ENCODE results near the gene VWA3A.
"Not testable (repeated sequence)": the region's sequence is repeated elsewhere in the genome, so short reads cannot be mapped to it uniquely, and the experiment has no call there.

The VWA3A gene

DNA sequence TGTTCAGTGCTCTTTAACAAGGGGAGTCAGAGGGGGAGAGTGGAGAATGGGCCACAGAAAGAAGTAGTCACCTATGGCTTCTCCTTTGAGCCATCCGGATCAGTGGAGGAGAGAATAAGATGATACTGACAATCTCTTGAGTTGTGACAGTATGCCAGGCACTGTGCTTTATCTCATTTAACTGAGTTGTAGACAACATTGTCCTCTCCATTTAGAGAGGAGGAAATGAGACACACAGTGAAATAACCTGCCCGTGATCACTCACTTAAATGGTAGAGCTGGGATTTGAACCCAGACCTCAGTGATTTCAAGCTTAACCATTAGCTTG, 95.9 kb downstream of the VWA3A start:
- no peak for DNase-seq

DNA sequence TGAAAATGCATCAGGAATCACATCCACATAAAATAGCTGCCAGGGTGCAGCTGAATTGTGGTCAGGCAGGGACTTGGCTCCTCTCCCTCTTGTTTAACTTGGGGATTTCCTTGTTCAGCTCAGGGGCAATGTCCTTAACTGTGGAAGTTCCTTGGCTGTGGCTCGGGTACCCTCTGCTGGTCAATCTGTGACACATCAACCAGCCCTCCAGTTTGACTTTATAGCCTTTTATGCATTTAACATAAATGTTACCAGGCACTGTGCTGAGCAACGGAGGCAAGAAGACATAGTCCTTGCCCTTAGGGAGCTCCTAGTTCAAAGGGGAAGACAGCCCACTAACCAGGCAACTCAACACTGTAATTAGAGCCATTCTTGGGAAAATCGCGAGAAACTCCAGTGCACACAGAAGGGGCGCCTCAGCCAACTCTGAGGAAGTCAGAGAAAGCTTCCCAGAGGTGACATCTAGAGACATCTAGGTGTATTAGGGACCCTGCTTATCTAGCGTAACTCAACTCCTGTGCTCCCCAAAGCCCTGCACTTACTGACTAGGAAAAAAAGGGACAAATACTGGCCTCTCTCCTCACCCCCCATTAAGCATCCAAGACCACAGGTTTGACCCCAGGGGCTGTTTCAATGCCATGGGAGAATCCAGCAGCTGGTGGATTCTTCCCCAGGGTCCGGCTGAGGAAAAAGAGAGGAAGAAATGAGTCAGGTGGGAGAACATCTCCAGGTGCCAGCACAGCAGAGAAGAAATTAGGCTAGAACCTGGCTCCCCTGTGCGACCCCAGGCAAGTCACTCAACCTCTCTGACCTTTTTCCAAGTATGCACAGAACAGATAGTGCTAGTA, 96.5 kb downstream of the VWA3A start:
- DNase-seq: peak; percentile 84

DNA sequence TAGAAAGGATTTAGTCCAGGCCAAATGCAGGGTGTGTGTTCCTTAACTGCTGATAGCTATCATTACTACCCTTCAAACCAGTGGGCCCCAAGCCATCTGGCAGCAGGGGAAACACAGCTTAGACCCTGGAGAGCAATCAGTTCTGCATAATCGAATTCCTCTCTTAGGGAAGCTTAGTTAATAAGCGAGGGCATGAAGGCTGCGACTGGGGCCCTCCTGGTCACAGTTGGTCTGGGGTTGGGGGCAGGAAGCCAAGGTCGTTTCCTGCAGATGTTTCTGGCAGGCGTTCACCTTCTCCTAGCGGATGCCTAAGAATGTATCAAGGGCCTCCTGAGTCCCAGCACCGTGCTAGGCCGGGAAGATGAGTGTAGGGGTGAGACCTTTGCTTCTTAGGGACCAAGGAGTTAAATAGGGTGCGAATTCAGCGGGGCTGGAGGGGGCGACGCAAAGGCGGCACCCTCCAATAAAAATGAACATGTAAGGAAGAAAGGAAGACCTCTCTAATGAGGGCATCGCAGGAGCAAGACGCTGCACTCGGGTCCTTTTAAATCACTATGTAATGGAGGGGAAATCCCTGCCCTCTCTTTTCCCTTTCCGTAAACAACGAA, 97.2 kb downstream of the VWA3A start:
- DNase-seq: no peak

DNA sequence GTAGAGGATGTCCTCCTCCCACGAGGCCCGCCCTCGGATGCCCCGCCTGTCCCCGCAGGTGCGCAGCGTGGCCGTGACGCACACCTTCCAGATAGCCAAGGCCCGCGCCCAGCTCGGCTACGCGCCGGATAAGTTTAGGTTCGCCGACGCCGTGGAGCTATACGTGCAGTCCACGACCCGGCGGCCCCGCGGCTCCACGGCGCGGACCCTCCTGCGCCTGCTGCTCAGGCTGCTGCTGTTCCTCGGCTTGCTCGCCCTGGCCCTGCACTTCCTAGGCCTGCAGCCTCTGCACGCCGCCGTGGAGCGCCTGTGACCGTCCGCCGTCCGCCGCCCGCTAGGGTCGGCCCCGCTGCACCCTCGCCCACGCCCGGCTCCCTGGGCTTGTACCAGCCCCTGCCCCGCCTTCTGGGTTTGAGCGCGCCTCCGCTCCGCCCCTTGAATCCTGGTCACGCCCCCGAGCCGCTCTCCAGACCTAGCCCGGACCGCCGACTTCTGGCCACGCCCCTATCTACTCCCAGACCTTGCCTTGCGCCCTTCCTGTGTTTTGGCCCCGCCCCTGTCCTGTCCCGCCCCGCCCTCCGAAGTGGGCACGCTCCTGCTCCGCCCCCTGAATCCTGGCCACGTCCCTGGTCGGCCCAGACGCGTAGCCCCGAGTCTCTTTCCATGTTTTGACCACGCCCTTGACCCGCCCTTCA, 97.9 kb downstream of the VWA3A start:
- DNase-seq: peak; percentile 100

DNA sequence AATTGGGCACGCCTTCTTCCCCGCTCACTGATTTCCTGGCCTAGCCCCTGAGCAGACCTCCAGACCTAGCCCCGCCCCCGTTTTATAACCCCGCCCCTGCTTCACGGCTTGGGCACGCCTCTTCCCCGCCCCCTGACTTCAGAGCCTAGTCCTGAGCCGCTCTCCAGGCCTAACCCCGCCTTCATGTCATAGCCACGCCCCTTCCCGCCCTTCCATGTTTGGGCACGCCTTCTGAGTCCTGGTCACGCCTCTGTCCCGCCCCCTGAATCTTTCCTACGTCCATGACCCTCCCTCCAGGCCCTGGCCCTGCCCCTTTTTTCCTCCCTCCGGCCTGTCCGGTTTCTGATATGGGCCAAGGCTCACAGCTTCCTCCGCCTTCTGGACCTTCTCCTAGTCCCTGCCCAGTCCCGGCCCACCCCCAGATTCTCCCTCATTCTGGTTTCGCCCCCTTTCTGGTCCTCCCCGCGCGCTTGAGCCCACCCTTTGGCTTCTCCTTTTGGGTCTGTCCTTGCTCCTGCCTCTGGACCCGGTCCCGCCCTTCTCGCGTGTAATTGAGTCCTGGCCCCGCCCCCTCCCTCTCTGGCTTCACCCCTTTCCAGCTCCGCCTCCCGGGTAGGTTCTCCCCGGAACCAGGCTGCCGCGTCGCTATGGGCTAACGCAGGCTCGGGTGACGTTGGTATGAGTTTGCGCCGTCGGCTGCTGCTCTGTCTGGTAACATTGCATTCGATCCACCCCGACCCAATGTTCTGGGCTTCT, 98.6 kb downstream of the VWA3A start:
- DNase-seq: peak; percentile 99

DNA sequence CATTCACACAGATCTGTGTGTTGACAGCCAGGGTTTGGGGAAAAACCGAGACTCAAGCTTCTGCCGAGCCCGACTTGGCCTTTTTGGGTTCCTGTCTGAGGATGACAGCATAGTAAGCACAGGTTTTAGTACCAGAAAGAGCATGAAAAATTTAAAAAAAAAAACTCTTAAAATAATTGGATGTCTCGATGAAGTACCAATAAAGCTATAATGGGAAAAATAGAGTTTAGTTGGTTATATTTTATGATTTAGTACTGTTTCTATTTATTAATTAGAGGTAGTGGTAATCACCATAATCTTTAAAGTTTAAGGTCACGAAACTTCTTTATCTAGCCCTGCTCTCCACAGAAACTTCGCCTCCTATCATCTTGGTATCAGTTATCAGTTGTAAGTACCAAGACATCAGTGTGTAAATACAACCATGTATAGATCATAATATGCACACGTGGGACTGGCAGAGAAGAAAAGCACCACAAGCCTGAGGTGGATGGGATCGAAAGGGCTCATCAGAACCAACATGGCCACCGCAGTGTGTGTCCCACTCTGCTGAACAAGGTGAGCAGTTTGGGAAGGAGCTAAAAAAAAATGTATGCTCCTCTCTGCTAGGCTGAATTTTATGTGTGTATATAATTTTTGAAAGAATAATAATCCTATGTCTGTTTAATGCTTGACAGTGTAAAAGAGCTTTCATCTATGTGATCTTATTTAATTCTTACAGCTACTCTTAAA, 99.4 kb downstream of the VWA3A start:
- peak; percentile 62 for DNase-seq

DNA sequence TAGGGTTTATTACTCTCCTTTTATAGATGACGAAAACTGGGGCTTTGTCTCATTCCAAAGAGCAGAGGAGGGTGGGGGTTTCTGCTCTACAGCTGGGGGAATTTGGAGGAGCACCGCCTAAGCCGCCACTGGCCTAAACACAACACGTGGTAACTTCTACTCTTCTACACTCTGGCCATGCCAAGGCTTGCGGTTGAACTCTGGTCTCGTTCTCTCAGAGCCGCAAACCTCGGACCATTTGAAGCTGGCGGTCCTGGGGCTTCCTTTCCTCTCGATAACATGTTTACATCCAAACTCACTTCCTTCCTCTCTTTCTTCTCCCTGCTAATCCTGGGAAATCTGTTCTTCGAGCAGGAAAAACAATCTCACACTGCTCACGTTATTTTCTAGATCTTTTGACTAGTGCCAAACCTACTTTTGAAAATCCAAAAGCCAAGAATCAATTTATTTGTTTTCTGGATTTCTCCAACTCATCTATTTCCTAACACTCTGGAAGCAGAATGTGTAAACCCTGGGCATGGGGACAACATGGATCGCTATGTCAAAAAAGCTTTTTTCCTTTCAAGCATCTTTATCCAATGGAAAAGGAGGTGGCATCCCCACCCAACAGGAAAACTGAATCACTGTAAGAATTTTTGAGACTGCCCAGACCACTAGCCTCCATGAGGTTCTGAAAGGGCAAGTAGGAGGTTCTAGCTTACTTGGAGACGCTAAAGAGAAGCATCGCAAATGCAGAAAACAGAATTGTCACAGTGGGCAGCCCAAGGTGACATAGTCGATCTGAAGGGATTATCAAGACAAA, 100.1 kb downstream of the VWA3A start:
- peak; percentile 93 for DNase-seq

DNA sequence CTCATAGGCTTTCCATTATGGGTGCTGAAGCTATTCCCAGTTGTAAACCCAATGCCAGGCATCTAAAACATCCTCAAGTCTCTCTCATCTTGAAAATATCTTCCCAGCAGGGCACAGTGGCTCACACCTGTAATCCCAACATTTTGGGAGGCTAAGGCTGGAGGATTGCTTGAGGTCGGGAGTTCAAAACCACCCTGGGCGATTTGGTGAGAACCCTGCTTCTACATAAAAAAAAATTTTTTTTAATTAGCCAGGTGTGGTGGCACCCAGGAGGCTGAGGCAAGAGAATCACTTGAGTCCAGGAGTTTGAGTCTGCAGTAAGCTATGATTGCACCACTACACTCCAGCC, 100.7 kb downstream of the VWA3A start:
- DNase-seq: no peak

DNA sequence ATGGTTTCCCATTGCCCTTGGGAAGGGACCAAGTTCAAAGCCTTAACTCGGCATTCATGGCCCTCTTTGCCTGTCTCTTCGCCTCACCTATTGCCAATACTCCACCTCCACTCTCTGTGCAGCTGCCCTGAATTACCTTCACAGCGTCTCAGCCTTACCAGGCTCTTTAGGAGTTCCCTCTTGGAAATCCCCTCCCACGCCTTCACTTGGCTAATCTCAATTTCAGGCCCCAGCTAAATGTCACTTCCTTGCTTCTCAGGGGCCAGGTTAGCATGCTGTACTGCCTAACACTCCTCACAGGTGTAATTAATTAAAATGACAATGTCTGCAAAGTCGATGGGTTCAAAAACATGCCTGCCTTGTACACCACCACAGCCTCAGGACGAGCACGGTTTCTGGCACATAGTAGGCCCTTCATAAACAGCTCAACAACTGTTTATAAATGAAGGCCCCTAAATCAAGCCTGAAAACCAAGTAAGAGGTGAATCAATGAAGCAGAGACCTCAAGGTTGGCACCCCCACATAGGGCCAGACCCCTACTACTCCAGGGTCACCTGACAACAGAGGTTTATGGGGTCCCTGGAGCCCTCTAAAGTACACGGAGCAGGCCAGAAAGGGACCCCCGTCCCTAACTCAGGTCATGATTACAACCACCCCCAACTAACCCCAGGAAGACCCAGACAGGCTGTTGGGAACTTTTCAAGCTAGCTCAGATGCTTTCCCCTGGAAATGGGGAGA, 102.5 kb downstream of the VWA3A start:
- peak; percentile 66 for DNase-seq

DNA sequence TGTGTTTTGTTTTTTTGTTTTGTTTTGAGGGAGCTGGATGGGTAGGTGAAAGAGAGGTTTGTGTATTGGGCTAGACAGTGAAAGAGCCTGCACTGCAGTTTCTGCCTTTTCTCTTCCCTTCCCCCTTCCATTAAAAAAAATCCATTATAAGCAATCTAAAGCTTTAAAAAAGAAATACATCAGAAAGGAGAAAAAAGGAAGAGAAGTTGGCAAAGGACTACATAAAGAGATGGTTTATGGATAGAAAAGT, 103.0 kb downstream of the VWA3A start:
- DNase-seq: no peak

DNA sequence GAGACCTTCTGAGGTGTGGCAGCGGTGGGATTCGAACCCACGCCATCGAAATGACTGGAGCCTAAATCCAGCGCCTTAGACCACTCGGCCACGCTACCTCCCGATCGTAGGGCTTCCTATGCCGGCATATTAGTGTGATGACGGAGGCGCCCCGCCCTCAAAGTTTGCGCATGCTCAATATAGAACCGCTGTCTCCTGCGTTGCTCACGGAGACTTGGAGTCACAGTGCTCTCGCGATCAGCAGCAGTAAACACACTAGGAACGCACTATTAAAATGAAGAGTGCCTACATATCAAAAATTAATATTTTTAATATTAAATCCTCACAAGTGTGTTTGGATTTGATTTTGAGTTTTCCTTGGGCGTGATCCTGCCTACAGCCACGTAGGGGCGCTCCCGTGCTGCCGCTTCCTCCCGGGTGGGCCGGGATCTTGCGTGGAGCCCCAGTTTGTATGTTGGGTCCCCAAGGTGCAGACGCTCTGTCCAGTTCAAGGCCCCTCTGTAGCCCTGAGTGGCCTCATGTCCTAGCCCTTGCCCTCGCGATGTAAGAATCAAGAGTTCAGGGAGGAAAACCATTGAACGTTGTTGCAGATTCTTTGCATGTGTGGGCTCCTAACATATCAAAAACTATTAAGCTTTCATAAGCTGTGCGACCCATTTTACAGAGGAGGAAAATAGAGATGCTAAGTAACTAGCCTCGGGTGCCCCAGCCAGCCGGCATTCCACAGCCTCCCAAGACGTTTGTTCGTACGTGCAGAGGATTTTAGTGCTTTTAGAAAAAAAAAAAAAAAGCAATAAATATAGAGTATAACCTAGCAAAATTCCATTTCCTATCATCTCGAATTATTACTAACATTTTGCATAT, 103.6 kb downstream of the VWA3A start:
- DNase-seq: peak; percentile 93

DNA sequence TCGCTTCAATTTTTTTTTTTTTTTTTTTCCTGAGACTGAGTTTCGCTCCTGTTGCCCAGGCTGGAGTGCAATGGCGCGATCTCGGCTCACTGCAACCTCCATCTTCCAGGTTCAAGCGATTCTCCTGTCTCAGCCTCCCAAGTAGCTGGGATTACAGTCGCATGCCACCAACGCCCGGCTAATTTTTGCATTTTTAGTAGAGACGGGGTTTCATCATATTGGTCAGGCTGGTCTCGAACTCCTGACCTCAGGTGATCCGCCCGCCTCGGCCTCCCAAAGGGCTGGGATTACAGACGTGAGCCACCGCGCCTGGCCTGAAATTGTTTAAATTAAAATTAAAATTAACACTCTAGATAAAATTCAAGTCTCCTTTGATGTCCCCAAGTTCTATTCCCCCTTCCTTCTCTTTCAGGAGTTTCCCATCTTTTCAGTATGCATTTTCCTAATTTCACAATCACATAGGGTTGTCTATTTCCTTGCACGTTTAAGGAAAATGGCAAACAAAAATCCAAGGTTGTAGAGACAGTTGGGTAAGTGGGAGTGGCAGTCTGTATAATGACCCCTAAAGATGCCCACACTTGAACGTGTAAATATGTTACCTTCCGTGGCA, 104.3 kb downstream of the VWA3A start:
- not testable (repeated sequence) for DNase-seq

DNA sequence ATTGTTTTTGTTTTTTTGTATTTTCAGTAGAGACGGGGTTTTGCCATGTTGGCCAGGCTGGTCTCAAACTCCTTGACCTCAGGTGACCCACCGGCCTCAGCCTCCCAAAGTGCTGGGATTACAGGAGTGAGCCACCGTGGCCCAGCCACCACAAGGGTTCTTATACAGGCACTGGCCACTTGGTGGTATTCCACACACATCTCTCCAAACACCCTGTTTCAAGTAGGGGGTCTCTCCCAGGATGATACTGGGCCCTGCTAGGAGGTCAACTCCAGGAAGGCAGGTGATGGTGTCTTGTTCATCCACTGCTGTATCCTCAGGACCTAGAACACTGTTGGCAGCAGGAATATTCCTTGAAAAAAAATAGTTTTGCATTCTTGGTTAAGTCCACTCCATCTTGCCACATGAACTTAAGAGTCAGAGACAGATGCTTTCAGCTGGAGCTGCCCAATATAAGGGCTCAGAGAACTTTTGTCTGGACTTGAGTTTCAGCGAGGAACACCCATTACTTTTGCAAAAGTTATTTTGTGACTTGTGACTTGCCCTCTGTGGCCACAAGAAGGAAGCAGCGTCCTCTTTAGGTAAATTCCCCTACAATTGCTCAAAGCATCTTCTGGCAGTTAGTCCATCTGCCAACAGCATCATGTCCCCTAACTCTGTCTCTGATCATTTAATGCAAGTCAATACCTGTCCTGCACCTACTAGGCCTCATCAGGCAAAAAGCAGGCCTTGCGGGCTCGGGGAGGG, 106.4 kb downstream of the VWA3A start:
- DNase-seq: no peak

DNA sequence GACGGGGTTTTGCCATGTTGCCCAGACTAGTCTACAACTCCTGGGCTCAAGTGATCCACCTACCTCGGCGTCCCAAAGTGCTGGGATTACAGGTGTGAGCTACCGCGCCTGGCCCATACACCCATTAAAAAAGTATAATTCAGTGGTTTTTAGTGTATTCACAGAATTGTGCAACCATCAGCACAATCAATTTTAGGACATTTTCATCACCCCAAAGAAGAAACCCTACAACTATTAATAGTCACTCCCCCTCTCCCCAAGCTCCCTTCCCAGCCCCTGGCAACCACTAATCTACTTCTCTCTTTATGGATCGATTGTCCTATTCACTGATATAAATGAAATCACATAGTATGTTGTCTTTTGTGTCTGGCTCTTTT, 109.9 kb downstream of the VWA3A start:
- no peak for DNase-seq

DNA sequence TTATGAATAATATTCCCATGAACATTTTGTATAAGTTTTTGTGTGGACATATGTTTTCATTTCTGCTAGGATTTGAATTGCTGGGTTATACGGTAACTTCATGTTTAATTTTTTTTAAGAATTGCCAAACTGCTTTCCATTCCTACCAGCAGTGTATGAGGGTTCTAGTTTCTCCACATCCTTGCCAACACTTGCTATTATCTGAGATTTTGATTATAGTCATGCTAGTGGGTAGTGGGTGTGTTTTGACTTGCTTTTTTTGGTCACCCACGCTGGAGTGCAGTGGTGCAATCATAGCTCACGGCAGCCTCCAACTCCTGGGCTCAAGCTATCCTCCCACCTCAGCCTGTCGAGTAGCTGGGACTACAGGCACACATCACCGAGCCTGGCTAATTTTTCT, 110.8 kb downstream of the VWA3A start:
- DNase-seq: no peak

DNA sequence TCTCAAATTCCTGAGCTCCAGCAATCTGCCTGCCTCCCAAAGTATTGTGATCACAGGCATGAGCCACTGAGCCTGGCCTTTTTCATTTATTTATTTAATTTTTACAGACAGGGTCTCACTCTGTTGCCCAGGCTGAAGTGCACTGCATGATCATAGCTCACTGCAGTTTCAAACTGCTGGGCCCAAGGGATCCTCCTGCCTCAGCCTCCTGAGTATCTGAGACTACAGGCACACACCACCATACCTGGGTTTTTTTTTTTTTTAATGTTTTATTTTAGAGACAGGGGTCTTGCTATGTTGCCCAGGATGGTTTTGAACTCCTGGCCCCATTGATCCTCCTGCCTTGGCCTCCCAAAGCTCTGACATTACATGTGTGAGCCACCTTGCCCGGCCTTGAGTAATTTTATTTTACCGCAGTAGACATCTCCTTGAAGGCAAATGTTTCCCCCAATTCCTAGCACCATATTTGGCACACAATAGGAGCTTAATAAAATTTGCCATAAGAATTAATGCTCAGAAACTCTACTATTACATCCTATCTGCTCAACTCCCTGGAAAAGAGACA, 111.8 kb downstream of the VWA3A start:
- no peak for DNase-seq

DNA sequence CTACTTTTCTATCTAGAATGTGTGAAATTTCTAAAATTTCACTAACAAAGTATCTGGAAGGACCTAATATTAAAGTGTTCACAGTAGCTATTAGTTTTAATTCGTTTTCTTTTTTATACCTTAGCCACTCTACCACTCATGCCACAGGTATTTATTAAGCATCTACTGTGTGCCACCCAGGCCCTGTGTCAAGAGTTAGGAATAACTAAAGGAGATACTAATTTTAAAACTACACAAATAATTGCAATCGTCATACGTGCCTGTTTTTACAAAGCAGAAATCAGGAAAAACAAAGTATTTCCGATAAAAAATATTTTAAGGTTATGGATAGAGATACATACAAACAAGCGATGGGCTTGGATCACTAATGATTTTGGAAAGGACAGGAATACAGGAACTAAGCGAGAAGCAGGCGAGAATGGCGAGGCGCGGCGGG, 113.3 kb downstream of the VWA3A start:
- no peak for DNase-seq

DNA sequence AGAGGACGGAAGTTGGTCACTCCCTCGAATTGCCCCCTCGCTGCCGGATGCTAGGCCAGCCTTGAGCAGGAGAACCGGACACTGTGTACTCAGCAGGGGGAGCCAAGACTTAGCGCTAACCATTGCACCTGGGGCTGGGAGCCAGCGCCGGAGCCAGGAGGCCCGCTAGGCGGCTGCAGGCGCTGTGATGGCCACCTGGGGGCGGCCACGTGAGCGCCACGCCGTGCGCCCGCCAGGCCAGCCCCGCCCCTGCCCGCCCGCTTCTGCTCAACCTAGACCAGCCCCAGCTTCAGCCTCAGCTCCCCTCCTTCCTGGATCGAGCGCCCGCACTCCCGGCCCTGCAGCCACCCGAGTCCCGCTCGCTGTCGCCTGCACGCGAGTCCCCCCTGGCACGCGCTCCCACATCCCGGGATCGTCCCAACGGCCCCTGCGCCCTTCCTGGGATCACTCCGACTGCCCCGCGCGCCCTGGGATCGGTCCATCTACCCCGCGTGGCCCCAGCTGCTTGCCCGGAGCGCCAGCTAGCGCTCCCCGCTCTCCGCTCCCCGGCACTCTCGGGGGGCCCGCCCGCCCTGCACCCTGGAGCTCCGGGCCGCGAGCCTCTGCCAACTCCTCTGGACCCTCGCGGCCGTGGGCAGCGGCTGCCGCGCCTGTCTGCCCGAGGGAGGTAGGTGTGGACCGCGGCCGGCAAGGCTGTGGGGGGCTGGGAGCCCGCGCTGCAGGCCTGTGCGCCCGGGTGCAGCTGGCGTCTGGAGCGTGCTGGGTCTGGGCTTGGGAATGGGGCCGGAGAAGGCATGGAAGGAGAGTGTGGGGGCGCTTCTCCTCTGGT, 113.9 kb downstream of the VWA3A start, which contains the start of gene EEF2K:
EEF2K (plus strand) TSS at position 266 of the 829 bp plus-strand sequence. CDS start 19,452 bp downstream, outside the sequence.
- peak; percentile 85 for DNase-seq

Measured in CD4-positive, alpha-beta T cell treated with Interleukin-12 subunit alpha and Interleukin-12 subunit beta, for 1 hour (primary cell).